Measurements from ENCODE around the gene HCFC1.
A peak's percentile ranks its signal among the peaks of the same experiment; 100 is the strongest.

Gene HCFC1

GRCh38 chrX:153973127-153974002 is 1.7 kb upstream of the HCFC1 start:
- DNase-seq, result no peak

- DNase-seq, result peak; percentile 90
Observed at GRCh38 chrX:153972368-153973126, 929 bp upstream of the HCFC1 start, which contains the start of gene TMEM187. Gene TMEM187 (plus strand): TSS chrX:153972754. CDS start chrX:153982063, 9,309 bp downstream.

- peak; percentile 90 for DNase-seq
Observed at GRCh38 chrX:153971124-153971449, 531 bp downstream of the HCFC1 start.

GRCh38 chrX:153970357-153971123 is 1.1 kb downstream of the HCFC1 start:
- DNase-seq, result peak; percentile 45

GRCh38 chrX:153969904-153970356 is 1.7 kb downstream of the HCFC1 start:
- no peak for DNase-seq

- DNase-seq, result no peak
Observed at GRCh38 chrX:153969125-153969903, 2.3 kb downstream of the HCFC1 start.

- peak; percentile 41 for DNase-seq
Observed at GRCh38 chrX:153968754-153969124, 2.9 kb downstream of the HCFC1 start.

- DNase-seq, result no peak
Observed at GRCh38 chrX:153968255-153968654, 3.4 kb downstream of the HCFC1 start.

- DNase-seq, result peak; percentile 53
Observed at GRCh38 chrX:153967536-153968224, 3.9 kb downstream of the HCFC1 start.

GRCh38 chrX:153966841-153967535 is 4.6 kb downstream of the HCFC1 start:
- DNase-seq, result no peak

- no peak for DNase-seq
Observed at GRCh38 chrX:153966283-153966688, 5.3 kb downstream of the HCFC1 start.

- no peak for DNase-seq
Observed at GRCh38 chrX:153965406-153965805, 6.2 kb downstream of the HCFC1 start.

GRCh38 chrX:153964105-153964504 is 7.5 kb downstream of the HCFC1 start:
- DNase-seq, result no peak

- DNase-seq, result no peak
Observed at GRCh38 chrX:153963546-153963945, 8.1 kb downstream of the HCFC1 start.

GRCh38 chrX:153961292-153961691 is 10.3 kb downstream of the HCFC1 start:
- DNase-seq, result no peak

- DNase-seq, result no peak
Observed at GRCh38 chrX:153960786-153961185, 10.8 kb downstream of the HCFC1 start.

- DNase-seq, result no peak
Observed at GRCh38 chrX:153960077-153960476, 11.5 kb downstream of the HCFC1 start.

- no peak for DNase-seq
Observed at GRCh38 chrX:153959649-153960048, 12.0 kb downstream of the HCFC1 start.

GRCh38 chrX:153958605-153959004 is 13.0 kb downstream of the HCFC1 start:
- DNase-seq, result no peak

- no peak for DNase-seq
Observed at GRCh38 chrX:153957224-153957623, 14.4 kb downstream of the HCFC1 start.

All from CD4-positive, alpha-beta T cell treated with Interleukin-12 subunit alpha and Interleukin-12 subunit beta, for 1 hour (primary cell).